ENCODE results near the gene GABBR2. TPM values are rescaled to one million over a fixed set of nuclear protein-coding genes. Genes with fewer than 3 reads are reported as not detected.

Gene GABBR2
- total RNA-seq, 2 experiments from 2014 or later, result not detected

- H3K79me2 ChIP-seq (ENCODE audit: insufficient read depth, low read depth, low read length), result no peaks in the 10 kb centered on the region
- intact Hi-C loops (cut with micrococcal nuclease; ENCODE audit: unreplicated experiment), result no loop called here
- H3K4me3 ChIP-seq (ENCODE audit: low read depth, low read length, poor library complexity, severe bottlenecking), result no peak overlapping the region
- BruUV-seq (replicated peaks), result no TSS peak
- H3K9me3 ChIP-seq (ENCODE audit: low read length), result no peaks in the 10 kb centered on the region
- TF ChIP-seq EZH2phosphoT487 (IDR thresholded peaks at IDR 0.05; ENCODE audit: borderline replicate concordance, low read depth, low read length) (no peak), CTCF (conservative IDR thresholded peaks at IDR 0.05; ENCODE audit: low read length) (no peak)
- no peaks in the 10 kb centered on the region for H3K4me1 ChIP-seq (ENCODE audit: insufficient read depth, low read length, poor library complexity, severe bottlenecking)
- ChIA-PET CTCF (ENCODE audit: unreplicated experiment) (no interaction called here), POLR2A (no interaction called here)
- H3K27ac ChIP-seq (ENCODE audit: low read depth, low read length, poor library complexity, severe bottlenecking), result no peak overlapping the region
- H3K9me2 ChIP-seq (ENCODE audit: insufficient read depth, low read length), result no peaks in the 10 kb centered on the region
- no peaks in the 10 kb centered on the region for H3K36me3 ChIP-seq (ENCODE audit: insufficient read depth, low read length)
- no peaks in the 10 kb centered on the region for H4K20me1 ChIP-seq (ENCODE audit: insufficient read depth, low read length)
- no peak overlapping the region for H3K4me2 ChIP-seq (ENCODE audit: low read length)
- H2AFZ ChIP-seq (ENCODE audit: low read length), result no peak overlapping the region
- DNase-seq (ENCODE audit: low spot score), result no peak
Observed at GRCh38 chr9:98563212-98563907, 145.4 kb downstream of the GABBR2 start.

GRCh38 chr9:98559561-98559960 is 149.2 kb downstream of the GABBR2 start:
- no TSS peak for BruUV-seq (replicated peaks)
- ChIA-PET POLR2A (no interaction called here), CTCF (ENCODE audit: unreplicated experiment) (no interaction called here)
- Histone ChIP-seq H4K20me1 (ENCODE audit: insufficient read depth, low read length) (no peaks in the 10 kb centered on the region), H3K9me2 (ENCODE audit: insufficient read depth, low read length) (no peaks in the 10 kb centered on the region), H3K27ac (ENCODE audit: low read depth, low read length, poor library complexity, severe bottlenecking) (no peak overlapping the region), H2AFZ (ENCODE audit: low read length) (no peak overlapping the region), H3K4me2 (ENCODE audit: low read length) (no peak overlapping the region), H3K79me2 (ENCODE audit: insufficient read depth, low read depth, low read length) (no peaks in the 10 kb centered on the region), H3K4me3 (ENCODE audit: low read depth, low read length, poor library complexity, severe bottlenecking) (no peak overlapping the region), H3K4me1 (ENCODE audit: insufficient read depth, low read length, poor library complexity, severe bottlenecking) (no peaks in the 10 kb centered on the region), H3K9me3 (ENCODE audit: low read length) (no peaks in the 10 kb centered on the region), H3K36me3 (ENCODE audit: insufficient read depth, low read length) (no peaks in the 10 kb centered on the region)
- no peak for TF ChIP-seq CTCF (conservative IDR thresholded peaks at IDR 0.05; ENCODE audit: low read length)
- TF ChIP-seq EZH2phosphoT487 (IDR thresholded peaks at IDR 0.05; ENCODE audit: borderline replicate concordance, low read depth, low read length), result no peak
- no peak for DNase-seq (ENCODE audit: low spot score)
- intact Hi-C loops (cut with micrococcal nuclease; ENCODE audit: unreplicated experiment), result no loop called here

GRCh38 chr9:98558575-98558974 is 150.2 kb downstream of the GABBR2 start:
- no peaks in the 10 kb centered on the region for H4K20me1 ChIP-seq (ENCODE audit: insufficient read depth, low read length)
- H3K4me3 ChIP-seq (ENCODE audit: low read depth, low read length, poor library complexity, severe bottlenecking), result no peak overlapping the region
- no peak overlapping the region for H3K4me2 ChIP-seq (ENCODE audit: low read length)
- ChIA-PET CTCF (ENCODE audit: unreplicated experiment) (no interaction called here), POLR2A (no interaction called here)
- TF ChIP-seq EZH2phosphoT487 (IDR thresholded peaks at IDR 0.05; ENCODE audit: borderline replicate concordance, low read depth, low read length), result no peak
- no peak for TF ChIP-seq CTCF (conservative IDR thresholded peaks at IDR 0.05; ENCODE audit: low read length)
- intact Hi-C loops (cut with micrococcal nuclease; ENCODE audit: unreplicated experiment), result no loop called here
- no peaks in the 10 kb centered on the region for H3K36me3 ChIP-seq (ENCODE audit: insufficient read depth, low read length)
- no peaks in the 10 kb centered on the region for H3K79me2 ChIP-seq (ENCODE audit: insufficient read depth, low read depth, low read length)
- no peaks in the 10 kb centered on the region for H3K9me2 ChIP-seq (ENCODE audit: insufficient read depth, low read length)
- H3K4me1 ChIP-seq (ENCODE audit: insufficient read depth, low read length, poor library complexity, severe bottlenecking), result no peaks in the 10 kb centered on the region
- no peaks in the 10 kb centered on the region for H3K9me3 ChIP-seq (ENCODE audit: low read length)
- H2AFZ ChIP-seq (ENCODE audit: low read length), result no peak overlapping the region
- no peak overlapping the region for H3K27ac ChIP-seq (ENCODE audit: low read depth, low read length, poor library complexity, severe bottlenecking)
- DNase-seq (ENCODE audit: low spot score), result no peak
- BruUV-seq (replicated peaks), result no TSS peak
